GM23338 (cell line): Measurements from ENCODE around the gene GPR153. TPM values are rescaled to one million over a fixed set of nuclear protein-coding genes. Genes with fewer than 3 reads are reported as not detected.

Experiments
- ATAC-seq: fragments of 200-7000 bp; cut with Tn5 transposase; 3 replicates; pipeline ENCODE4 v1.9.1; 2020
- DNase-seq: peaks from one replicate; pipeline ENCODE4 v3.0.0-alpha.2; 2015; ENCODE audit warnings: low spot score
- H2AFZ ChIP-seq: fragments of 200-600 bp; sonication (generic); 2 replicates; pipeline ENCODE4 v1.8.0; 2016; ENCODE audit warnings: antibody characterized with exemption, mild to moderate bottlenecking, moderate library complexity
- H3F3A ChIP-seq: fragments of 200-600 bp; sonication (generic); replicated peaks from 2 replicates; pipeline ENCODE4 v1.8.0; 2017; ENCODE audit warnings: antibody characterized with exemption, mixed run types, low read depth
- H3K27ac ChIP-seq: fragments of 200-600 bp; sonication (generic); 2 replicates; pipeline ENCODE4 v1.6.1; 2016; ENCODE audit warnings: low read depth
- H3K27me3 ChIP-seq: fragments of 200-600 bp; sonication (generic); 2 replicates; pipeline ENCODE4 v1.8.0; 2016; ENCODE audit warnings: mild to moderate bottlenecking, mixed run types, moderate library complexity; ENCODE audit not compliant: insufficient read depth
- H3K36me3 ChIP-seq: fragments of 200-600 bp; sonication (generic); 2 replicates; pipeline ENCODE4 v1.8.0; 2016; ENCODE audit warnings: mild to moderate bottlenecking; ENCODE audit not compliant: insufficient read depth
- H3K4me1 ChIP-seq: fragments of 200-600 bp; sonication (generic); 2 replicates; pipeline ENCODE4 v1.8.0; 2016; ENCODE audit warnings: mild to moderate bottlenecking, moderate library complexity; ENCODE audit not compliant: insufficient read depth
- H3K4me2 ChIP-seq: fragments of 200-600 bp; sonication (generic); 2 replicates; pipeline ENCODE4 v1.7.1; 2017; ENCODE audit warnings: mixed run types
- H3K4me3 ChIP-seq: fragments of 200-600 bp; sonication (generic); 2 replicates; pipeline ENCODE4 v1.6.1; 2016; ENCODE audit warnings: mixed run types
- H3K79me2 ChIP-seq: fragments of 200-600 bp; sonication (generic); replicated peaks from 2 replicates; pipeline ENCODE4 v1.8.0; 2017; ENCODE audit warnings: mild to moderate bottlenecking; ENCODE audit not compliant: insufficient read depth
- H3K9me2 ChIP-seq: fragments of 200-600 bp; sonication (generic); 2 replicates; pipeline ENCODE4 v1.8.0; 2017; ENCODE audit not compliant: insufficient read depth
- H4K20me1 ChIP-seq: fragments of 200-600 bp; sonication (generic); replicated peaks from 2 replicates; pipeline ENCODE4 v1.8.0; 2017; ENCODE audit warnings: mild to moderate bottlenecking; ENCODE audit not compliant: insufficient read depth
- H3K27ac Mint-ChIP-seq: 2 replicates; pipeline ENCODE4 v1.8.0; 2020; ENCODE audit warnings: inconsistent platforms, mild to moderate bottlenecking, moderate library complexity, mixed read lengths
- H3K27me3 Mint-ChIP-seq: 3 replicates; pipeline ENCODE4 v1.8.0; 2022; ENCODE audit warnings: low read depth, mild to moderate bottlenecking, moderate library complexity, mixed read lengths, inconsistent platforms; ENCODE audit not compliant: insufficient read depth, poor library complexity
- H3K36me3 Mint-ChIP-seq: 3 replicates; pipeline ENCODE4 v1.8.0; 2021; ENCODE audit warnings: low read depth, mild to moderate bottlenecking, inconsistent platforms, moderate library complexity, mixed read lengths
- H3K4me1 Mint-ChIP-seq: 3 replicates; pipeline ENCODE4 v1.8.0; 2020; ENCODE audit warnings: mild to moderate bottlenecking, inconsistent platforms, mixed read lengths
- H3K4me3 Mint-ChIP-seq: 3 replicates; pipeline ENCODE4 v1.8.0; 2021; ENCODE audit warnings: moderate library complexity, mild to moderate bottlenecking, inconsistent platforms, mixed read lengths
- H3K9me3 Mint-ChIP-seq: 3 replicates; pipeline ENCODE4 v1.8.0; 2020; ENCODE audit warnings: moderate library complexity, mild to moderate bottlenecking, inconsistent platforms, mixed read lengths
- CREB1 ChIP-seq: fragments of 250-450 bp; sonication (Bioruptor Pico); IDR thresholded peaks from 2 replicates; pipeline ENCODE4 v1.5.0; 2020; ENCODE audit warnings: low read depth, mild to moderate bottlenecking, moderate library complexity
- EZH2 ChIP-seq: fragments of 200-600 bp; sonication (generic); IDR thresholded peaks from one replicate; pipeline ENCODE4 v1.8.0; 2017; ENCODE audit warnings: antibody characterized with exemption, mild to moderate bottlenecking, low read depth; ENCODE audit not compliant: unreplicated experiment
- JUNB ChIP-seq: IDR thresholded peaks from one replicate; pipeline ENCODE4 v1.6.1; 2016; ENCODE audit warnings: antibody characterized with exemption; ENCODE audit not compliant: unreplicated experiment
- REST ChIP-seq: IDR thresholded peaks from one replicate; pipeline ENCODE4 v1.6.1; 2018; ENCODE audit warnings: antibody characterized with exemption; ENCODE audit not compliant: unreplicated experiment
- STAT1 ChIP-seq: IDR thresholded peaks from one replicate; pipeline ENCODE4 v1.6.1; 2016; ENCODE audit warnings: antibody characterized with exemption; ENCODE audit not compliant: unreplicated experiment
- ZNF114 ChIP-seq: fragments of 250-450 bp; sonication (Bioruptor Pico); IDR thresholded peaks from 2 replicates; pipeline ENCODE4 v1.5.0; 2020; ENCODE audit warnings: mild to moderate bottlenecking, moderate library complexity
- ZNF331 ChIP-seq: fragments of 250-450 bp; sonication (Bioruptor Pico); IDR thresholded peaks from 2 replicates; pipeline ENCODE4 v1.5.0; 2020; ENCODE audit warnings: low read depth, mild to moderate bottlenecking, moderate library complexity
- ZNF462 ChIP-seq: fragments of 250-450 bp; sonication (Bioruptor Pico); IDR thresholded peaks from 2 replicates; pipeline ENCODE4 v1.5.0; 2020; ENCODE audit warnings: mild to moderate bottlenecking, moderate library complexity
- polyA plus RNA-seq: library from polyadenylated mRNA; unstranded; fragments of >200 nt; fragmentation: Nextera tagmentation; extraction: Ambion mirVana; gene quantifications from 2 replicates; pipeline ENCODE4 v1.2.1, GENCODE V29; 2016
- total RNA-seq: library from RNA; depleted of rRNA; stranded (reverse); fragments of >200 nt; shearing (Covaris generic); gene quantifications from 2 replicates; pipeline ENCODE4 v1.2.3, GENCODE V29; 2014

GPR153 gene
- total and polyA plus RNA-seq, 2 experiments from 2014 or later: 1.3 to 9.0 TPM

GRCh38 chr1:6235296-6235677 is 25.6 kb downstream of the GPR153 start:
- Mint-ChIP-seq H3K4me1 (peaks cover 35% of the 10 kb centered on the region), H3K27ac (peak overlapping the region; percentile 92), H3K36me3 (peaks cover 42% of the 10 kb centered on the region), H3K9me3 (no peaks in the 10 kb centered on the region), H3K27me3 (peaks cover 31% of the 10 kb centered on the region), H3K4me3 (peak overlapping the region; percentile 88)
- Histone ChIP-seq H3K9me2 (no peaks in the 10 kb centered on the region), H3K36me3 (peaks cover 23% of the 10 kb centered on the region; the same call in 1 of the 2 replicates), H3K4me3 (peak overlapping the region; percentile 92), H3K4me2 (peak overlapping the region; percentile 97), H3K27ac (0 out of 2 replicates have a peak overlapping the region, but pooled peaks have one; percentile 19), H2AFZ (no peak overlapping the region), H3K79me2 (peaks cover 44% of the 10 kb centered on the region), H4K20me1 (peaks cover 26% of the 10 kb centered on the region), H3K4me1 (peaks cover 24% of the 10 kb centered on the region), H3K27me3 (no peaks in the 10 kb centered on the region), H3F3A (peaks cover 27% of the 10 kb centered on the region)
- TF ChIP-seq REST (no peak), JUNB (no peak), ZNF114 (CRISPR knock-in tag) (no peak), ZNF331 (CRISPR knock-in tag) (no peak), EZH2 (no peak), CREB1 (no peak)
- no peak for ATAC-seq
- DNase-seq: peak; percentile 9

GRCh38 chr1:6234502-6235295 is 26.2 kb downstream of the GPR153 start:
- Histone ChIP-seq H3K4me2 (peak overlapping the region; percentile 97), H3K27me3 (no peaks in the 10 kb centered on the region), H3F3A (peaks cover 22% of the 10 kb centered on the region), H3K4me1 (peaks cover 19% of the 10 kb centered on the region), H3K9me2 (no peaks in the 10 kb centered on the region), H3K27ac (no peak overlapping the region), H4K20me1 (peaks cover 31% of the 10 kb centered on the region), H3K4me3 (peak overlapping the region; percentile 92), H2AFZ (no peak overlapping the region), H3K36me3 (peaks cover 29% of the 10 kb centered on the region; the same call in 1 of the 2 replicates), H3K79me2 (peaks cover 47% of the 10 kb centered on the region)
- peak overlapping the region; percentile 88 for H3K4me3 Mint-ChIP-seq
- ATAC-seq (no peak), DNase-seq (peak; percentile 5)
- peaks cover 26% of the 10 kb centered on the region for H3K27me3 Mint-ChIP-seq
- H3K36me3 Mint-ChIP-seq: peaks cover 48% of the 10 kb centered on the region
- peak overlapping the region; percentile 74 for H3K27ac Mint-ChIP-seq
- H3K9me3 Mint-ChIP-seq: no peaks in the 10 kb centered on the region
- TF ChIP-seq JUNB (no peak), ZNF462 (CRISPR knock-in tag) (no peak), STAT1 (no peak)
- H3K4me1 Mint-ChIP-seq: peaks cover 29% of the 10 kb centered on the region
